Spleen (tissue), 7 donors: ENCODE results near the gene ECHDC3.

Experiments
- CTCF ChIP-seq, 11 experiments: fragments of 200-600 bp in 7 of 11; fragments of 450-650 bp in 4 of 11; sonication (generic) in 4 of 11; IDR thresholded peaks in 8 of 11; conservative IDR thresholded peaks in 3 of 11; 1 replicate in 7 of 11; 2 replicates in 4 of 11; pipeline versions ENCODE4 v1.4.0 to v1.8.0; 2016 to 2021; ENCODE audit warnings: antibody characterized with exemption in 11 of 11, inconsistent platforms in 4 of 11, mild to moderate bottlenecking in 1 of 11
- POLR2A ChIP-seq, 3 donors: fragments of 450-650 bp; IDR thresholded peaks; one replicate each; pipeline ENCODE4 v1.5.1; 2017; ENCODE audit warnings: antibody characterized with exemption in 3 of 3, mild to moderate bottlenecking in 1 of 3
- POLR2AphosphoS5 ChIP-seq, 3 donors: sonication (generic); formaldehyde crosslinking; IDR thresholded peaks; one replicate each; pipeline ENCODE4 v1.5.1; 2017; ENCODE audit warnings: antibody characterized with exemption in 3 of 3
- donor health status: DM: no; HTN: no; CAD: no; lungs with moderate emphysema.
- donor health status: DM: no; HTN: no; CAD: no.
- donor health status: DM: no; HTN: no; CAD: no.

GRCh38 chr10:11723359-11723758 is 18.8 kb upstream of the ECHDC3 start:
- TF ChIP-seq POLR2AphosphoS5 (IDR thresholded peaks at IDR 0.05) (no peak), CTCF (IDR thresholded peaks at IDR 0.05 in 8 of 11, conservative IDR thresholded peaks at IDR 0.05 in 3 of 11) (no peak), POLR2A (IDR thresholded peaks at IDR 0.05) (no peak)
